ENCODE measurements around the gene ZNFX1.

DNA sequence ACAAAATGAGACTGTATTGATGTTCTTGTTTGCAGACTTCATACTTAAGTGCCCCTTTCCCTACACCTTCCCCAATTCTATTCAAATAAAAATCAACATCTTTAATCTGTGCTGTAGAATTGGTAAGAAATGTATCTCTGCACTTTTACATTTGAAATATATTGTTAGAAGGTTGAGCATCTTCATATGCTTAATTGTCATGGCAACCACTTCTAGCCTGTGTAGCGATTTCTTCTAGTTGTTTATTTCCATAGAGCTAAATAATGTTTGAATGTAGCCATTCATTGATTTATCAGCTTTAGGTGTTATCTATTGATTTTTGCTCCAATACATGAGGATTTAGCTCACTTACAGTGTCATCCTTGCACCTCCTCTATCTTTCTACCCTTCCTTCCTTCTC, 37.7 kb upstream of the ZNFX1 start:
- TF ChIP-seq, protein P1, sequence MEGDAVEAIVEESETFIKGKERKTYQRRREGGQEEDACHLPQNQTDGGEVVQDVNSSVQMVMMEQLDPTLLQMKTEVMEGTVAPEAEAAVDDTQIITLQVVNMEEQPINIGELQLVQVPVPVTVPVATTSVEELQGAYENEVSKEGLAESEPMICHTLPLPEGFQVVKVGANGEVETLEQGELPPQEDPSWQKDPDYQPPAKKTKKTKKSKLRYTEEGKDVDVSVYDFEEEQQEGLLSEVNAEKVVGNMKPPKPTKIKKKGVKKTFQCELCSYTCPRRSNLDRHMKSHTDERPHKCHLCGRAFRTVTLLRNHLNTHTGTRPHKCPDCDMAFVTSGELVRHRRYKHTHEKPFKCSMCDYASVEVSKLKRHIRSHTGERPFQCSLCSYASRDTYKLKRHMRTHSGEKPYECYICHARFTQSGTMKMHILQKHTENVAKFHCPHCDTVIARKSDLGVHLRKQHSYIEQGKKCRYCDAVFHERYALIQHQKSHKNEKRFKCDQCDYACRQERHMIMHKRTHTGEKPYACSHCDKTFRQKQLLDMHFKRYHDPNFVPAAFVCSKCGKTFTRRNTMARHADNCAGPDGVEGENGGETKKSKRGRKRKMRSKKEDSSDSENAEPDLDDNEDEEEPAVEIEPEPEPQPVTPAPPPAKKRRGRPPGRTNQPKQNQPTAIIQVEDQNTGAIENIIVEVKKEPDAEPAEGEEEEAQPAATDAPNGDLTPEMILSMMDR (IDR thresholded peaks at IDR 0.05; ENCODE audit: low read depth, low read length) = no peak
- TF ChIP-seq EZH2phosphoT487 (IDR thresholded peaks at IDR 0.05; ENCODE audit: low read depth) = no peak
